ENCODE measurements around the gene FUBP3.

- TF ChIP-seq CTCF (IDR thresholded peaks at IDR 0.05; ENCODE audit: low read length) (no peak), EZH2 (optimal IDR thresholded peaks at IDR 0.05; ENCODE audit: low read depth, low read length) (no peak), EZH2phosphoT487 (IDR thresholded peaks at IDR 0.05; ENCODE audit: low read length) (no peak)
These were observed 51.3 kb downstream of the FUBP3 start for GRCh38 chr9:130630506-130631330.

All from MM.1S (cell line).